SU-DHL-6 (cell line): ENCODE measurements around the gene TENM4.

ENCODE experiments used
- H2AFZ ChIP-seq: fragments of 200-600 bp; sonication (generic); 2 replicates; pipeline ENCODE4 v1.6.1; 2014; ENCODE audit warnings: low read depth, mild to moderate bottlenecking, moderate library complexity, mixed read lengths, antibody characterized with exemption, low read length; ENCODE audit not compliant: severe bottlenecking
- H3F3A ChIP-seq: fragments of 200-600 bp; shearing (Covaris generic); 2 replicates; pipeline ENCODE4 v1.6.0; 2016; ENCODE audit warnings: antibody characterized with exemption, mild to moderate bottlenecking; ENCODE audit not compliant: insufficient read depth
- H3K27ac ChIP-seq: fragments of 200-600 bp; sonication (generic); 2 replicates; pipeline ENCODE4 v1.5.1; 2016; ENCODE audit warnings: low read depth, mild to moderate bottlenecking, low read length, moderate library complexity, mixed read lengths
- H3K27me3 ChIP-seq: fragments of 200-600 bp; sonication (generic), shearing (Covaris generic); 2 replicates; pipeline ENCODE4 v1.6.0; 2014; ENCODE audit warnings: mild to moderate bottlenecking, low read length
- H3K36me3 ChIP-seq: fragments of 200-600 bp; sonication (generic); 2 replicates; pipeline ENCODE4 v1.6.1; 2014; ENCODE audit warnings: mild to moderate bottlenecking, low read length, mixed read lengths
- H3K4me2 ChIP-seq: fragments of 300-600, 200-600 bp; shearing (Covaris generic), sonication (generic); 2 replicates; pipeline ENCODE4 v1.6.0; 2014; ENCODE audit warnings: low read length, low read depth, mild to moderate bottlenecking; ENCODE audit not compliant: poor library complexity, severe bottlenecking
- H3K4me3 ChIP-seq: fragments of 200-600 bp; sonication (generic); 2 replicates; pipeline ENCODE4 v1.5.1; 2014; ENCODE audit warnings: antibody characterized with exemption, low read length, mild to moderate bottlenecking, mixed read lengths; ENCODE audit not compliant: insufficient read depth, poor library complexity, severe bottlenecking
- H3K79me2 ChIP-seq: fragments of 200-600 bp; sonication (generic); 2 replicates; pipeline ENCODE4 v1.6.1; 2014; ENCODE audit warnings: mild to moderate bottlenecking, low read length, moderate library complexity; ENCODE audit not compliant: insufficient read depth
- H3K9ac ChIP-seq: fragments of 200-600 bp; sonication (generic); 2 replicates; pipeline ENCODE4 v1.7.0; 2014; ENCODE audit warnings: mild to moderate bottlenecking, low read length
- H3K9me2 ChIP-seq: fragments of 200-600 bp; sonication (generic); replicated peaks from 2 replicates; pipeline ENCODE4 v1.6.1; 2014; ENCODE audit warnings: low read length; ENCODE audit not compliant: insufficient read depth
- H3K9me3 ChIP-seq: fragments of 200-600 bp; sonication (generic); 2 replicates; pipeline ENCODE4 v1.6.1; 2014; ENCODE audit warnings: low read length, mixed read lengths; ENCODE audit not compliant: insufficient read depth
- H4K20me1 ChIP-seq: fragments of 200-600 bp; sonication (generic); 2 replicates; pipeline ENCODE4 v1.6.1; 2014; ENCODE audit warnings: low read depth, mild to moderate bottlenecking, antibody characterized with exemption, low read length, moderate library complexity, mixed read lengths
- CTCF ChIP-seq: fragments of 200-600 bp; sonication (generic); IDR thresholded peaks from one replicate; pipeline ENCODE4 v1.5.1; 2017; ENCODE audit warnings: antibody characterized with exemption, mild to moderate bottlenecking, low read length, moderate library complexity; ENCODE audit not compliant: insufficient read depth, poor library complexity, severe bottlenecking
- EZH2phosphoT487 ChIP-seq: fragments of 200-600 bp; sonication (generic), shearing (Covaris generic); conservative IDR thresholded peaks from 2 replicates; pipeline ENCODE4 v1.6.1; 2018; ENCODE audit warnings: mild to moderate bottlenecking, antibody characterized with exemption, low read length, moderate library complexity, mixed read lengths

Gene TENM4

GRCh38 chr11:78685156-78685555 lies 755.7 kb downstream of the TENM4 start:
- no peaks in the 10 kb centered on the region for H4K20me1 ChIP-seq
- no peaks in the 10 kb centered on the region for H3K79me2 ChIP-seq
- H3K36me3 ChIP-seq, result no peaks in the 10 kb centered on the region
- no peak overlapping the region for H3K4me2 ChIP-seq
- H3K9me2 ChIP-seq, result no peaks in the 10 kb centered on the region
- H3F3A ChIP-seq, result no peaks in the 10 kb centered on the region
- H2AFZ ChIP-seq, result no peak overlapping the region
- H3K27me3 ChIP-seq, result no peaks in the 10 kb centered on the region
- H3K9ac ChIP-seq, result no peak overlapping the region
- no peak overlapping the region for H3K4me3 ChIP-seq
- TF ChIP-seq EZH2phosphoT487, result no peak
- TF ChIP-seq CTCF, result no peak
- no peaks in the 10 kb centered on the region for H3K9me3 ChIP-seq
- H3K27ac ChIP-seq, result no peak overlapping the region

- TF ChIP-seq EZH2phosphoT487 (no peak), CTCF (no peak)
- H2AFZ ChIP-seq, result no peak overlapping the region
- no peaks in the 10 kb centered on the region for H3F3A ChIP-seq
- no peaks in the 10 kb centered on the region for H4K20me1 ChIP-seq
- H3K9me2 ChIP-seq, result no peaks in the 10 kb centered on the region
- H3K9ac ChIP-seq, result no peak overlapping the region
- H3K4me2 ChIP-seq, result no peak overlapping the region
- H3K27me3 ChIP-seq, result no peaks in the 10 kb centered on the region
- H3K79me2 ChIP-seq, result no peaks in the 10 kb centered on the region
- no peaks in the 10 kb centered on the region for H3K36me3 ChIP-seq
- H3K4me3 ChIP-seq, result no peak overlapping the region
- H3K27ac ChIP-seq, result no peak overlapping the region
- no peaks in the 10 kb centered on the region for H3K9me3 ChIP-seq
Measured at GRCh38 chr11:78684377-78684776, 756.5 kb downstream of the TENM4 start.

- Histone ChIP-seq H3K4me2 (no peak overlapping the region), H3K4me3 (no peak overlapping the region), H3K36me3 (no peaks in the 10 kb centered on the region), H3K27ac (no peak overlapping the region), H4K20me1 (no peaks in the 10 kb centered on the region), H3K9ac (no peak overlapping the region), H3K9me3 (no peaks in the 10 kb centered on the region), H3K9me2 (no peaks in the 10 kb centered on the region), H2AFZ (no peak overlapping the region), H3F3A (no peaks in the 10 kb centered on the region), H3K27me3 (no peaks in the 10 kb centered on the region), H3K79me2 (no peaks in the 10 kb centered on the region)
- no peak for TF ChIP-seq EZH2phosphoT487
- no peak for TF ChIP-seq CTCF
Measured at GRCh38 chr11:78683774-78684173, 757.1 kb downstream of the TENM4 start.
